Epidermal melanocyte (primary cell): Measurements from ENCODE around the gene IL4.

ENCODE experiments used
- DNase-seq: peaks from one replicate; pipeline ENCODE4 v3.0.0; 2011; ENCODE audit warnings: low spot score; ENCODE audit not compliant: insufficient read length

Gene IL4

GRCh38 chr5:132695956-132696355 lies 22.2 kb downstream of the IL4 start:
- DNase-seq = no peak

GRCh38 chr5:132704875-132705274 lies 31.1 kb downstream of the IL4 start:
- no peak for DNase-seq

DNA sequence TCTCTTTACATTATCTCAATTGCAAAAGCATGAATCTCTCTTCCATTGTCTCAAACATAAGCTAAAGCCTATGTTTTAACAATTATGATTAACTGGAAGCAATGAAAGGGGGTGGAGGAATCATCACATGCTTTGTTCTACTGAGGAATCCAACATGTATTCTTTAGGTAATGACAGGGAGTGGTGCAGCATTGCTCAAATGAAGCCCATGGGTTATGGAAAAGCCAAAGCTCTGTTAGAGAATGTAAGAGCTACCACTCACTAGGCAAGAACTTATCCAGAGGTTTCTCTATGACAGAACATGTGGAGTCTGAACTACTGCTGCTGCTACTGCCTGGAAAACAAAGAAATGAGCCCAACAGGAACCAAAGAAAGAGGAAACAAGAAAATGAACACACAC lies 34.9 kb downstream of the IL4 start:
- DNase-seq = no peak

GRCh38 chr5:132714456-132715307 lies 40.9 kb downstream of the IL4 start:
- DNase-seq = no peak

DNA sequence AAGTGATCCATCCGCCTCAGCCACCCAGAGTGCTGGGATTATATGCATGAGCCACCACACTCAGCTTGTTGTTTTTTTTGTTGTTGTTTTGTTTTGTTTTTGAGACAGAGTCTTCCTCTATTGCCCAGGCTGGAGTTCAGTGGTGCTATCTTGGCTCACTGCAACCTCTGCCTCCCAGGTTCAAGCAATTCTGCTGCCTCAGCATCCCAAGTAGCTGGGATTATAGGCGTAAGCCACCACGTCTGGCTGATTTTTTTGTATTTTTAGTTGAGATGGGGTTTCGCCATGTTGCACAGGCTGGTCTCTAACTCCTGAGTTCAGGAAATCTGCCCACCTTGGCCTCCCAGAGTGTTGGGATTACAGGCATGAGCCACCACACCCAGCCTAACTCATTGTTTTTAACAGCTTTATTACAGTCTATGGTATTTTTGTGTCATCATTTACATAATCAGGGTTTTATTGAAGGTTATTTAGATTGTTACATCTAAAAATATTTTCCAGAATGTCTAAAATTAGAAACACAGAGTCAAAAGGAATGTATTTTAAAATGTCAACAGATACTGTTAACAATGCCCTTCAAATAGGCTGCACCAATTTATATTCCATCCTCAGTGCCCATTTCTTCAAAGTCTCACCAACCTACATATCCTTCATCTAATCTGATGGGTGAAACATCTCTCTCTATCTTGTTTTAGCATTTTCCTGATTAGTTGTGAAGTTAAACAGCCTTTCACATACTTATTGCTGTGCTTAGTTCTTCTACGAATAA lies 44.9 kb downstream of the IL4 start:
- DNase-seq = no peak

DNA sequence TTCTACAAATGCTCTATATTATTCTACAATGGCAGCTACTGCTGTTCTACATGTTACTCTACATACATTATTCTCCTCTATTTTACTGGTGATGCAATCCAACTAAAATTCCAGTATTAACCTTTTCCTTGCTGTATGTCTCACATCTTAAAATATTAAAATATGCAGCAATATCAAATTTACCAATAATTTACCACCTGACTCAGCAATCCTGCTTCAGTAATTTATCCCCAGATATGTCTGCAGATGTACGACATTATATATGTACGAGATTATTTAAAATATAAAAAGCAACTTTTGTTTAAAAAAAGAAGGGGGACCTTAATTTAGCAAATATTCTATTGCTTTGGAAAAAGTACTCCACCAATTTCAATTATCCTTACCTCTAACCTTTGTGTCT lies 52.0 kb downstream of the IL4 start:
- no peak for DNase-seq

GRCh38 chr5:132729896-132730295 lies 56.1 kb downstream of the IL4 start:
- DNase-seq = no peak
